H7 (cell line): ENCODE data around the gene CPNE4. TPM values are rescaled to one million over a fixed set of nuclear protein-coding genes. Genes with fewer than 3 reads are reported as not detected.
"Not testable (repeated sequence)": the region's sequence is repeated elsewhere in the genome, so short reads cannot be mapped to it uniquely, and the experiment has no call there.

Experiments
- DNase-seq: peaks from one replicate; pipeline ENCODE4 v3.0.0; 2012
- H3K27me3 ChIP-seq: 2 replicates; pipeline ENCODE4 v1.6.0; 2011; ENCODE audit warnings: mild to moderate bottlenecking, low read length; ENCODE audit not compliant: control insufficient read depth, insufficient read depth
- H3K36me3 ChIP-seq: replicated peaks from 2 replicates; pipeline ENCODE4 v1.5.1; 2011; ENCODE audit warnings: low read length; ENCODE audit not compliant: control insufficient read depth, insufficient read depth
- H3K4me3 ChIP-seq: 2 replicates; pipeline ENCODE4 v1.5.1; 2011; ENCODE audit warnings: low read depth, mild to moderate bottlenecking, control low read depth, low read length, moderate library complexity; ENCODE audit not compliant: insufficient read depth
- total RNA-seq: library from RNA; depleted of rRNA; stranded (reverse); fragments of >200 nt; shearing (Covaris generic); gene quantifications from 2 replicates; pipeline ENCODE4 v1.2.3, GENCODE V29; 2014

Gene CPNE4
- total RNA-seq, 1 experiment from 2014 or later: 0.83 TPM

DNA sequence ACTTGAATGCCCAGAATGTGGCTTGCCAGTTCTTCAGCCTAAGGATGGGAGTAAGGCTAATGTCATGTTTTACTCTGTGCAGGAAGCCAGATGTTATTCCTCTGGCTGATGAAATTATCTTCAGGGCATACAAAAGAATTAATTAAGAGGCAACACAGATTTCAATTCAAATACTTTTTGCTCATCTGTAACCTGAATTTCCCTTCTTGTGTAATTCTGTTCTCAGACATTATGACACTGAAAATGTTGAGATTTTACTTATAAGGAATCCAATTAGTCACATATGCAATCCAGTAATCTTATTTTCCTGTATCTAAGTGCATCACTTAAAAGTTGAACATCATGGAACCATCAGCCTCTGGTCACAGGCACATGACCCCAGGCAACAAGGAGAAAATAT is 136.5 kb downstream of the CPNE4 start:
- Histone ChIP-seq H3K4me3 (no peak overlapping the region), H3K27me3 (no peaks in the 10 kb centered on the region), H3K36me3 (no peaks in the 10 kb centered on the region)
- no peak for DNase-seq

- Histone ChIP-seq H3K36me3 (no peaks in the 10 kb centered on the region), H3K4me3 (no peak overlapping the region), H3K27me3 (no peaks in the 10 kb centered on the region)
- DNase-seq: no peak
These were observed 138.5 kb downstream of the CPNE4 start for GRCh38 chr3:131896285-131896684.

GRCh38 chr3:131895766-131896165 is 139.0 kb downstream of the CPNE4 start:
- no peak for DNase-seq
- H3K27me3 ChIP-seq: no peaks in the 10 kb centered on the region
- no peak overlapping the region for H3K4me3 ChIP-seq
- no peaks in the 10 kb centered on the region for H3K36me3 ChIP-seq

GRCh38 chr3:131892331-131892730 is 142.5 kb downstream of the CPNE4 start:
- Histone ChIP-seq H3K4me3 (no peak overlapping the region), H3K36me3 (no peaks in the 10 kb centered on the region), H3K27me3 (no peaks in the 10 kb centered on the region)
- no peak for DNase-seq

DNA sequence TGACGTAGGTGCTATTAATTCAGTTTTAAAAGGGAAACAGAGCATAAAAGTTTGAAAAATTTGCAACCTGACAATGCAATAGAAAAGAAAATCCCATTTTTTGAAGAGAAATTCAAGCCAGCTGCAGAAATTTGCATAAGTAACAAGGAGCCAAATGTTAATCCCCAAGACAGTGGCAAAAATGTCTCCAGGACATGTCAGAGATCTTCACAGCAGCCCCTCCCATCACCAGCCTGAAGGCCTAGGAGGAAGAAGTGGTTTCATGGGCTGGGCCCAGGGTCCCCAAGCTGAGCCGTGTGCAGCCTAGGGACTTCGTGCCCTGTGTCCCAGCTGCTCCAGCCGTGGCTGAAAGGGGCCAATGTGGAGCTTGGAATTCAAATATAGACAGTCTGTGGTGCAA is 148.9 kb downstream of the CPNE4 start:
- not testable (repeated sequence) for DNase-seq, H3K27me3 ChIP-seq, H3K4me3 ChIP-seq, H3K36me3 ChIP-seq

- Histone ChIP-seq H3K36me3 (no peaks in the 10 kb centered on the region), H3K4me3 (no peak overlapping the region), H3K27me3 (no peaks in the 10 kb centered on the region)
- no peak for DNase-seq
These were observed 151.0 kb downstream of the CPNE4 start for GRCh38 chr3:131883711-131884407.

DNA sequence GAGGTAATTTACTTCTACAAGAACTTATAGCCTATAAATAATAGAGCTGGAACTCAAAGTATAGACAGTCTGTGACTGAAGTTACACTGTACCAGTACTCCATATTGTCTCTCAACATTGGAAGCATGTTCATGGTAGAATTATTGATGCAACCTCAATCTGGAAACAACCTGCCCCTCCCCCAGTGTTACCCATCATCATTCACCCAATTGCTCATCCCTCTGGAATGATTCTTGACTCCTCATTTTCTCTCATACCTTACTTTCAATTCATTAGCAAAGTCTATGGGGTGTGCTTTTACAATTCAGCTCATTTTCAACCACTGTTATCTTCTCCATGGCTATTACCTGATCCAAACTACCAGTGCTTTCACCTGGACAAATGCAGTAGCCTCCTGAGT is 151.7 kb downstream of the CPNE4 start:
- Histone ChIP-seq H3K4me3 (no peak overlapping the region), H3K36me3 (no peaks in the 10 kb centered on the region), H3K27me3 (no peaks in the 10 kb centered on the region)
- DNase-seq: no peak

DNA sequence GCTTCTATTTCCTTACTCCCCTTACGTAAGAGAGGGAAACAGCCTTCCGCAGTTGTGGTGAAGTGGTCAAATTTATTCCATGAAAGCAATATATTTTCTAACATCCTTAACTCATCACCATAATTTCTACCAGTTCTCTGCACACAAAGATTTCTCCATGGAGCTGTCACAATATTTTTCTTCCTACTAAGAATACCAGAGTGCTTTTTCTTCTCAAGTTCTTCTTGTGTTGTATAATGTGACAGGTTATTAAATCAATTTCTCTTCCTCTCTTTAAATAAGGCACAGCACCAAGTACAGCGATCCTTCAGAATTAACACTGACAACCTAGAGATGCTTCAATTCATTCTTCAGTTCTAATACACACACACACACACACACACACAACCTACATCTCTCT is 153.0 kb downstream of the CPNE4 start:
- Histone ChIP-seq H3K27me3 (no peaks in the 10 kb centered on the region), H3K4me3 (no peak overlapping the region), H3K36me3 (no peaks in the 10 kb centered on the region)
- no peak for DNase-seq

- no peak overlapping the region for H3K4me3 ChIP-seq
- no peaks in the 10 kb centered on the region for H3K27me3 ChIP-seq
- no peaks in the 10 kb centered on the region for H3K36me3 ChIP-seq
- no peak for DNase-seq
These were observed 153.9 kb downstream of the CPNE4 start for GRCh38 chr3:131880948-131881347.

- no peak for DNase-seq
- H3K36me3 ChIP-seq: no peaks in the 10 kb centered on the region
- H3K4me3 ChIP-seq: no peak overlapping the region
- no peaks in the 10 kb centered on the region for H3K27me3 ChIP-seq
These were observed 166.6 kb downstream of the CPNE4 start for GRCh38 chr3:131868203-131868602.

- no peak overlapping the region for H3K4me3 ChIP-seq
- no peak for DNase-seq
- no peaks in the 10 kb centered on the region for H3K27me3 ChIP-seq
- H3K36me3 ChIP-seq: no peaks in the 10 kb centered on the region
These were observed 178.6 kb downstream of the CPNE4 start for GRCh38 chr3:131856171-131856570.

- no peak for DNase-seq
- no peak overlapping the region for H3K4me3 ChIP-seq
- no peaks in the 10 kb centered on the region for H3K27me3 ChIP-seq
- no peaks in the 10 kb centered on the region for H3K36me3 ChIP-seq
These were observed 184.6 kb downstream of the CPNE4 start for GRCh38 chr3:131850223-131850622.

DNA sequence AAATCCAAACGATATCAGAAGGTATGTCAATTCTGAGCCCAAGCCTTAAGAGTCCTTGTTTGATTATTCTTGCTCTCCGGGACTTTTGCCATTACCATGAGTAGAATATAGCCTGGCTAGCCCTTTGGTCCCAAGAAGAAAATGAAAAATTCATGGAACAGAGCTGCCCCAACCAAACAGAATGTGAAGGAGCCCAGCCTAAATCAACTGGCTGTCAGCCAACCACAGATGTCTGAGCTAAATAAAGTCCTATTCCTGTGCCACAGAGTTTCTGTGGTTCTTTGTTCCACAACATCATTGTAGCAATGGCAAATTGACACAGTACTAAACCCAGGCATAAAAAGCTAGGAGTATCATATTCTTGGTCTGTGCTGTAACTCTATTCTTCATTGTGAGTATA is 185.2 kb downstream of the CPNE4 start:
- no peaks in the 10 kb centered on the region for H3K36me3 ChIP-seq
- no peak overlapping the region for H3K4me3 ChIP-seq
- no peak for DNase-seq
- H3K27me3 ChIP-seq: no peaks in the 10 kb centered on the region

DNA sequence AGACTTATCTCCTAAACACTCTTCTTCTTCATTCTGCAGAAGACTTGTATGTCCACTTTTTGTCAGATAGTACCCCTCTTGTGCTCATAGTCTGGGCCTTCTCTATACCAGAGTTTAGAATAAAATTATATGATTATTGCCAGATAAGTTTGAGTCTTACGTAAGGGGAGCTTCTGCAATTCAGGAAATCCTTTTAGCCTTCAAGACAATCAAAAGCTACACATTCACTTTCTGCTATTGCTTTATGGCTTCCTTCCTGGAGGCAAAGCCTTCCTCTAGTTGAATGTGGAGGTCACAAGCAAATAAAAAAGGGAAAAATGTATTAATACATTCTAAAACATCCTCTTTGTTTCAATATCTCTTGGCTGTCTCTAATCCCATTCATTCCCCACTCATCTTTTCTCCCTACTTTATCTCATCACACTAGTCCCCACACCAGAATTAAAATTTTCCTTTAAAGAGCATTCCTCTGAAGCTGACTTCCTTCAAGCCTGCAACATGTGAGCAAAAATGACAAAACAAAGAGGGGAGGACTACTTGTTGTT is 186.8 kb downstream of the CPNE4 start:
- H3K27me3 ChIP-seq: no peaks in the 10 kb centered on the region
- DNase-seq: no peak
- H3K36me3 ChIP-seq: no peaks in the 10 kb centered on the region
- H3K4me3 ChIP-seq: no peak overlapping the region

- H3K27me3 ChIP-seq: no peaks in the 10 kb centered on the region
- no peaks in the 10 kb centered on the region for H3K36me3 ChIP-seq
- H3K4me3 ChIP-seq: no peak overlapping the region
- DNase-seq: no peak
These were observed 188.4 kb downstream of the CPNE4 start for GRCh38 chr3:131846296-131846924.
